DOHH2 (cell line): ENCODE measurements around the gene NPTN.

Source experiments
- CTCF ChIP-seq: fragments of 200-600 bp; sonication (generic); IDR thresholded peaks from one replicate; pipeline ENCODE4 v1.5.1; 2014; ENCODE audit warnings: antibody characterized with exemption, mild to moderate bottlenecking, low read depth, low read length; ENCODE audit not compliant: poor library complexity, severe bottlenecking
- EZH2phosphoT487 ChIP-seq: fragments of 200-600 bp; sonication (generic); IDR thresholded peaks from 2 replicates; pipeline ENCODE4 v1.6.1; 2017; ENCODE audit warnings: borderline replicate concordance, mild to moderate bottlenecking, antibody characterized with exemption, low read length, moderate library complexity, mixed read lengths

GRCh38 chr15:73550190-73550589 lies 83.0 kb downstream of the NPTN start:
- TF ChIP-seq CTCF (no peak), EZH2phosphoT487 (no peak)
